Astrocyte (in vitro differentiated cells and primary cell): ENCODE data around the gene DNAH17.

Experiments used
- CTCF ChIP-seq: IDR thresholded peaks from 2 replicates; pipeline ENCODE4 v1.5.1; 2011; ENCODE audit warnings: low read depth, mild to moderate bottlenecking, inconsistent platforms, low read length, moderate library complexity; ENCODE audit not compliant: insufficient read depth
- EZH2 ChIP-seq: IDR thresholded peaks from 2 replicates; pipeline ENCODE4 v1.6.1; 2012; ENCODE audit warnings: mild to moderate bottlenecking, low read length, inconsistent platforms; ENCODE audit not compliant: insufficient read depth

GRCh38 chr17:78416791-78417530 lies 160.2 kb downstream of the DNAH17 start:
- no peak for TF ChIP-seq CTCF
- no peak for TF ChIP-seq EZH2
